H7 (cell line): Measurements from ENCODE around the gene TMC3. TPM values are rescaled to one million over a fixed set of nuclear protein-coding genes. Genes with fewer than 3 reads are reported as not detected.
"Not testable (repeated sequence)": the region's sequence is repeated elsewhere in the genome, so short reads cannot be mapped to it uniquely, and the experiment has no call there.

Source experiments
- DNase-seq: peaks from one replicate; pipeline ENCODE4 v3.0.0; 2012
- H3K27me3 ChIP-seq: 2 replicates; pipeline ENCODE4 v1.6.0; 2011; ENCODE audit warnings: mild to moderate bottlenecking, low read length; ENCODE audit not compliant: control insufficient read depth, insufficient read depth
- H3K36me3 ChIP-seq: replicated peaks from 2 replicates; pipeline ENCODE4 v1.5.1; 2011; ENCODE audit warnings: low read length; ENCODE audit not compliant: control insufficient read depth, insufficient read depth
- H3K4me3 ChIP-seq: 2 replicates; pipeline ENCODE4 v1.5.1; 2011; ENCODE audit warnings: low read depth, mild to moderate bottlenecking, control low read depth, low read length, moderate library complexity; ENCODE audit not compliant: insufficient read depth
- total RNA-seq: library from RNA; depleted of rRNA; stranded (reverse); fragments of >200 nt; shearing (Covaris generic); gene quantifications from 2 replicates; pipeline ENCODE4 v1.2.3, GENCODE V29; 2014

Gene TMC3
- total RNA-seq, 1 experiment from 2014 or later, result not detected

DNA sequence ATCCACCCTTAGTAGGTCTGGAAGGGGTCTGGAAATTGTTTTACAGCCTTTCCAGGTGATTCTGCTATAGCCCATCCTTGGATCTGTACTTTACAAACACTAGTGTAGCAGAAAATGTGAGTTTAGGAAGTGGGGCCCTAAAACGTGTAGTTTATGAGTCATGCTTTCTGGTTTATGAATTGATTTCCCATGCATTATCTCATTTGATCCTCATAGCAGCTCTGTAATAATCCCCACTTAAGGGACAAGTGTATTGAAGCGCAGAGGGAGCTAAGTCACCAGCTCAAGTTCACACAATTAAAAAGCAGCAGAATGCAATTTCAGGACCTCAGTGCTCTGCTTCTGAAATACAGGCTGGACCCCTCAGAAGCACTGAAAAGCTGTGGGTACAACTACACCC is 27.4 kb downstream of the TMC3 start:
- no peaks in the 10 kb centered on the region for H3K27me3 ChIP-seq
- no peak for DNase-seq

DNA sequence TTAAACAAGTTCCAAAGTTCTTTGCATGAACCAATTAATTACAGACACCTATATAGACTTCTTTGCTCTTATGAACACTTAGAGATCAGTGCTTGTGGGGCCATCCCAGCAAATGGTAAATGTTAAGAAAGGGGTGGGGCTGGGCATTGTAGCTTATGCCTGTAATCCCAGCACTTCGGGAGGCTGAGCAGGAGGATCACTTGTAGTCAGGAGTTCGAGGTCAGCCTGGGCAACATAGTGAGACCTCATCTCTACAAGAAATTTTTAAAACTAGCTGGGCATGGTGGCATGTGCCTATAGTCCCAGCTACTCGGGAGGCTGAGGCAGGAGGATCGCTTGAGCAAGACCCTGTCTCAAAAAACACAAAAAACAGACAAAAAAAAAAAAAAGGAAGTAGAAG is 30.6 kb downstream of the TMC3 start:
- no peak for DNase-seq
- Histone ChIP-seq H3K36me3 (no peaks in the 10 kb centered on the region), H3K4me3 (no peak overlapping the region), H3K27me3 (no peaks in the 10 kb centered on the region)

More for the DNA sequence above, 27.4 kb downstream of the TMC3 start:
- no peak overlapping the region for H3K4me3 ChIP-seq
- H3K36me3 ChIP-seq, result no peaks in the 10 kb centered on the region

DNA sequence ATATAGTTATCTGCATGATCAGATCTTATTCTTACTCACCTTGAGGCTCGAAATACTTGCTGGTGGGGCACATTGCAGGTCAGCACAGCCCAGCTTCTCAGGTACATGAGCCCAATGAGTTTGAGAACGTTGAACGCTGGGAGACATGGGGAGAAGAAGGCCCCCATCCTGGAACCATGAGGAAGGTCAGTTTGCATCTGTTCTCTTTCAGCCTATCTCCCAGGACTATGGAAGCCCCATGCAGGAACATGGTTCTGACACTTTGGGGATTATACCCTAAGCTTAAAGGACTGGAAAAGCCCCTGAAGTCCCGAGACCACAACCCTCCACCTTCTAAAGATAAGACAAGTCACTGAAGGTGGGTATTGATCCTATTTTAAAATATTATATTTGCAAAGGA is 32.7 kb downstream of the TMC3 start:
- no peaks in the 10 kb centered on the region for H3K36me3 ChIP-seq
- no peak for DNase-seq
- H3K4me3 ChIP-seq, result no peak overlapping the region
- no peaks in the 10 kb centered on the region for H3K27me3 ChIP-seq

DNA sequence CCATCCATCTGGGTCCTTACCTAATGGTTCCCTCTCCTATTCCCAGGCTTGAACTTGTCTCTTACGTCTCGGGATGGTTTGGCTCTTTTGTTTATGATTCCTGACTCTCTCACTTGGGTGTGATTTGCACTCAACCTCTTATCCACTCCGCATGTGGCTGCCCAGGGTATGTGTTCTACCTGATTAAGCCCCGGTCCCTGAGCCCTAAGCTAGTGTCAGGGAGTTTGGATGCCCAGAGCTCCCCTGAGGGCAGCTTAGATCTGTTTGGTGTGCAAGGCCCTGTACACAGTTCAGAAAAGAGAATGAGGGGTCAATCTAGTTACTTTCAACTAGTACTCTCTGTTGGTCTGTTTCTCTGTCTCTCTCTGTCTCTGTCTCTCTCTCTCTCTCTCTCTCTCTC is 34.2 kb downstream of the TMC3 start:
- DNase-seq, result no peak
- Histone ChIP-seq H3K27me3 (no peaks in the 10 kb centered on the region), H3K4me3 (no peak overlapping the region)

DNA sequence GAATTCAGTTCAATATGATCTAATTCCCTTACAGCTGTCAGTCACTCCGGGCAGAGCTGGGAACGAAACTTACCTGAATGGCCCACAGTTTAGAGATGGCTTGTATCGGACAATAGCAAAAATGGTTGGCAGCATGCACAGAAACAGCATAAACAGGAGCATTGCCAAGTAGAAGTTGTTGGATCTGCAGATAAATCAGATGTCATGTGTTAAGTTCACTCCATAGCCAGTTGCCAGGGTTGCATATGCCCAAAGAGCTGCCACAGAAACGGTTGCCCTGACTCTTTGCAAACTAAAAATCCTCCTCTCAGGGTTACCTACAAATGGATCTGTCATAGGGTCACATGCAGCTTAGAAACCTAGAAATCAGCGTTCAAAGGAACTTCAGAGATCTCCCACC is 34.7 kb downstream of the TMC3 start:
- Histone ChIP-seq H3K4me3 (no peak overlapping the region), H3K36me3 (no peaks in the 10 kb centered on the region), H3K27me3 (no peaks in the 10 kb centered on the region)
- DNase-seq, result no peak

More for the DNA sequence above, 34.2 kb downstream of the TMC3 start:
- H3K36me3 ChIP-seq, result no peaks in the 10 kb centered on the region

DNA sequence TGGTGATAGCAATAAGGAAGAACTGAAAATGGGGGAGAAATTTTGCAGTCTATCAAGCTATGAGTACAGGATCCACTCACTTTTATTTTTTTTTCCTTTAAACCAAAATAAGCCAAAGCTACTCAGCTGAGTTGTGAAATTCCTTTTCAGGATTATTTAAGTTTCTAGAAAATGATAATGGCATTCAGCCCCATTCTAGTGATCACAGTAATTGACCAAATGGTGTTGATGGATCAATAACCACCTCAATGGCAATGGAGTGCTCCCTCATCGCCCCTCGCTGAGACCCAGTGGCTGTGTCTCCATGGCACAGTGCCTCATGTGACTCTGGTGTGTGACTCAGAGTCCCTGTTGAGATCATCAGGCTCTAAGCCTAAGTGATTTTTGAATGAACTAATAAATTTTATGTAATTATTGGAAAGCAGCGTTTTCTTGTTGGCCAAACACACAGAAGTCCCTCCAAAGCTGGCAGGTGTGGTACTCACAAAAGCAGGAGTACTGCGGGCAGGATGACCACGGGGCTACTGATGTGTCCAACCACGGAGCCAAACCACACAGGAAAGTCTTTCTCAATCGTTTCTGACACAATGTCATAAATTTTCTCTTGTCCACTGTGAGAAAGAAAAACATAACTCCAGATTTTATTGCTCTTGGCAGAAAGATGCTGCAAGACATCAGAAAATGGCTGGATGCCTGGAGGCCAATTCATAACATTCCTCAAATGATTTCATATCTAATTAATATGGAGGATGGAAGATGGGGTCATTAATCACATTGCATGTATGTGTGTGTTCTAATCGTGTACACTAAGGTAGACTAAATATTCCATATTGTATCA is 35.6 kb downstream of the TMC3 start:
- Histone ChIP-seq H3K4me3 (no peak overlapping the region), H3K27me3 (no peaks in the 10 kb centered on the region), H3K36me3 (no peaks in the 10 kb centered on the region)
- DNase-seq, result no peak

DNA sequence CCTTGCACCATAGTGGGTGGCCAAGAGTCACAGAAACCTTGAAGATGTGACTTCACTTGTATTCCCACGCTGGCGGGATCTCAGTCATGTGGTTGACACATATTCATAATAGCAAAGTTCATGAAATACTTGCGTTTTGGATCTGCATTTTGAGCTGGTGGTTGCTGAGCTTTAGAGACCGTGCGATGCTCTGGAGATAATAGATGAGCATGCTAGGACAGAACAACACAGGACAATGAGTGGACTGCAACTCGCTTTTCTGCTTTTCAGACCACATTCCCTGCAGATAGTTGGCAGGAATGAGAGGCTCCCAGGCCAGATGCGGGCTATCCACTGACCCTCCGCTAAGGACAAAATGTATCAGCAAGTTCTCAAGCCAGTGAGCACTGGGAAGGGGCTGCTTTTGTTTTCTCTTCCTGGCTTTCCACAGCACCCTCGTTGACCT is 36.3 kb downstream of the TMC3 start:
- no peak for DNase-seq
- H3K27me3 ChIP-seq, result no peaks in the 10 kb centered on the region
- H3K4me3 ChIP-seq, result no peak overlapping the region
- H3K36me3 ChIP-seq, result no peaks in the 10 kb centered on the region

DNA sequence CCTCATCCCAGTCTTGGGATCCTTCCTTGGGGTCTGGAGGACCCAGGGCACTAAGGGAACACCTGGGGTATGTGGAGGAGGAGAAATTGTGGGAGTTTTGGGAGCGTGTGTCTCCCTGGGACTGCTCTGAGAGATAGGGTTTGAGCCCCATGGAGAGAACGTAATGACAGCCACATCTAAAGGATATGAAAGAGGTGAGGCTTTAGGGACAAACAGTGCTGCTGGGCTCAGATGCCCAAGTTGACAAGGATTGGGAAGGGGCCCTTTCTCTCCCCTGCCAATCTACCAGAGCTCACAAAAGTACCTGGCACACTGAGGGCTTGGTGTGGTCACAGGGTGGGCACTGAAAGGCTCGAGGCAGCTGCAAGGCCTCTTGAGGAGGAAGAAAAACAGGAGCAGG is 36.8 kb downstream of the TMC3 start:
- H3K4me3 ChIP-seq, result no peak overlapping the region
- no peaks in the 10 kb centered on the region for H3K36me3 ChIP-seq
- no peak for DNase-seq
- H3K27me3 ChIP-seq, result no peaks in the 10 kb centered on the region

DNA sequence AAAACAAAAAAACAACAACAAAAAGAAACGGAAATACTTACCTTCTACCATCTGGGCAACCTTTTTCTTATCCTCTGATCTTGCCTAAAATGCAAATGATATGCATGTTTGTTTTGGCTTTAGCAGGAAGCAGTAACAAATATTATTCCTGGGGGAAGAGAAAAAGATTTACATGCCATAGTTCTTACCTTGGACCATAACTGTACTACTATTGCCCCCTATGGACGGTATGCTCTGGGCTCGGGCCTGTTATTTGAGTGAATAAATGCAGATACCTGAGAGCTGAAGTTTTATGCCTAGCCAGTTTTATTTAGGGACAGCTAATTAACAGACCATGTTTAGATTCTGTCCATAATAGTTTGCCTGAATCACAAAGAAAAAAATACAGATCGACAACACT is 37.4 kb downstream of the TMC3 start:
- Histone ChIP-seq H3K36me3 (no peaks in the 10 kb centered on the region), H3K27me3 (no peaks in the 10 kb centered on the region), H3K4me3 (no peak overlapping the region)
- no peak for DNase-seq

DNA sequence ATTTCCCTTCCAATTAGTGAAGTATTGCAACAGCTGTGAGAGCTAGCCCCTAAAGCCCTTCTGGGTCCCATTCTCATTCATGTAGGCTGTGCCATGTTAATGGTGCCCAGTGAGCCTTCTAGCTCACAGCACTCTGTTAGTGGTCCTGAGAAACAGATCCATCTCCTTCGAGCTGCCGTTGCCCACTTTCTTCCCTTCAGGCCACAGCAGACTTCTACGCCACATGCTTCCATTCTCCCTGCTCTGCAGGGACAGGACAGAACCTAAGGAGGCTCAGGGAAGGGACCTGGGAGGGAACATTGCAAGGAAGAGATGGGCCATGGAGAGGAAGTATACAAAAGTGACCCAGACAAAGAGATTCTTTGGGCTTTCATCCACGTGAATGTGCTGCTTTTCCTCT is 38.4 kb downstream of the TMC3 start:
- DNase-seq, result no peak
- no peaks in the 10 kb centered on the region for H3K36me3 ChIP-seq
- no peak overlapping the region for H3K4me3 ChIP-seq
- H3K27me3 ChIP-seq, result no peaks in the 10 kb centered on the region

DNA sequence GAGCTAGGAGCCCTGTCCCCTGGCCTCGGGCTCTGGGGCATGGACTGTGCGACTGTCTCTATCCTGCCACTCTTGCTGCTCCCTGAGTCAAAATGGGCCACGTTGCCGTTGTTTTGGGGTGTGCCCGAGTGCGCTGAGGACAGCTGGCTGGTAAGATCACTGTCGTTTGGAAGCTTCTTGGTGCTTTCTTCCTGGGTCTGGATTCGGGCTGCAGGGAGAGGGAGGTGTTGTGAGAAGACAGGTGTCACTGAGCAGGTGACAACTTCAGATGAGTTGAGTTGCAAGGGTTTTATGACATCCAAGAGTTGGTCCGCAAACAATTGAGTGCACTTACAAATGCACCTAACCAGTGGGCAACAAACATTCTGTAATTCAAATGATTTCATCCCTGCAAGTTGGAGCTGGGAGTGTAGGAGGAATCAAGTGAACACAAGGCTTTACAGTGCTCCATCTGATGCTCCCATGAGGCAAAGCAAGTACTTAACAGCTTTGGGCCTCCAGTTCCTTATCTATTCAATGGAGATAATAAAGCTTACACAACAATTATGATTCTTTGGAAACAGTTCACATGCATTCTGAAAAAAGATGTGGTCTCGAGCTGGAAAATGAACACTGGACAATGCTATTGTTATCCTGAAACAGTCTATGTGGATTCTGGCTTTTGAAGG is 39.1 kb downstream of the TMC3 start:
- Histone ChIP-seq H3K4me3 (no peak overlapping the region), H3K36me3 (no peaks in the 10 kb centered on the region), H3K27me3 (no peaks in the 10 kb centered on the region)
- no peak for DNase-seq

DNA sequence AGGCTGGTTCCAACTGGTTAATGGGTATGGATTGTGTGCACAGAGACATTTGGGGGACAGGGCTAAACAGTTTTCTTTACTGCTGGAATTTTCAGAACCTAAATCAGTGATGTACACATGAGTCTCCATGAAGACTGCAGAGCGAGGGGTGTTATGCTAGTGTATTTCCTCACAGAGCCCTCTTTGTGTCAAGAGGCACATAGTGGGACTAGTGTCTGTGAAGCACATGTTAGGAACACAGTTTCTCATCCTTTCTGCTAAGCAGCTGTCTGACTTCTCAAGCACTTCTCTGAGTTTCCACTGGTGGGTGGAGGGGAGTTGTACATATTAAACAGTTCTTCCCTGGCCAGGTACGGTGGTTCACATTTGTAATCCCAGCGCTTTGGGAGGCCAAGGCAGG is 40.6 kb downstream of the TMC3 start:
- Histone ChIP-seq H3K36me3 (no peaks in the 10 kb centered on the region), H3K4me3 (no peak overlapping the region), H3K27me3 (no peaks in the 10 kb centered on the region)

DNA sequence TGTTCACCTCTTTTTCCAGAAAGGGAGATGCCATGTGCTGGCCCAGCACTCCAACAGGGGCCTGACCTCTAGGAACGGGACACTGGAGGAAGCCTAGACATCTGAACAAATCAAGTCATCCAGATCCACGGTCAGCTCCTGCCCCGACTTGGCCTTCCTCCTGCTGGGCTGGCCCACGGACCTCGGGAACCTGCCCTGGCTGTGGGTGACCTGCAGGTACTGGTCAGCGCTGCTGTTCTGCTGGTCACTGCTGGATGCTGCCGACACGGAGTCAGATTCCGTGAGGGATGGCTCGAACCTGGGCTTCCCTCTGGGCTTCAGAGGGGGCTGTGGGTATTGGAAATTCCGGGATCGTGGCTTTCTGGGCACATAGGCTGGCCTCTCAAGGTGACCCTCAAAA is 41.7 kb downstream of the TMC3 start:
- Histone ChIP-seq H3K4me3 (no peak overlapping the region), H3K36me3 (no peaks in the 10 kb centered on the region), H3K27me3 (no peaks in the 10 kb centered on the region)
- no peak for DNase-seq

More for the DNA sequence above, 40.6 kb downstream of the TMC3 start:
- no peak for DNase-seq

DNA sequence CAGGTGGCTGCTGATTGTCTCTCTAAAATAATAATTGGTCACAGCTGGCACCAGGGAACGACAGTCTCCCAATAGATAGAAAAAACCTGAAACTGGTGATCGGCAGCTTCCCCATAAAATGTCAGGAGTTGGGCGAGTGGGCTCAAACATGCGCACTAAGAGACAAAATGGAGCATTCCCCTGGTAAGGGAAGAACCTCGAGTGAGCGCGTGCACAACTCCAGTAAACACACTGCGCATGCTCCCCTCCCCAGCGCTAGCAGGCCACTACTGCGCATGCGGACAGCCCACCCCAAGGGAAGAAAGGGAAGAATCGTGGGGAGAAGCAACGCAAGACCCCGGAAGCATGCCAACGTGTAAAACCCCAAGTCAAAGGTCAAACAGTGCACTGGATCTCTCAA is 42.4 kb downstream of the TMC3 start:
- no peaks in the 10 kb centered on the region for H3K36me3 ChIP-seq
- no peak for DNase-seq
- H3K4me3 ChIP-seq, result no peak overlapping the region

DNA sequence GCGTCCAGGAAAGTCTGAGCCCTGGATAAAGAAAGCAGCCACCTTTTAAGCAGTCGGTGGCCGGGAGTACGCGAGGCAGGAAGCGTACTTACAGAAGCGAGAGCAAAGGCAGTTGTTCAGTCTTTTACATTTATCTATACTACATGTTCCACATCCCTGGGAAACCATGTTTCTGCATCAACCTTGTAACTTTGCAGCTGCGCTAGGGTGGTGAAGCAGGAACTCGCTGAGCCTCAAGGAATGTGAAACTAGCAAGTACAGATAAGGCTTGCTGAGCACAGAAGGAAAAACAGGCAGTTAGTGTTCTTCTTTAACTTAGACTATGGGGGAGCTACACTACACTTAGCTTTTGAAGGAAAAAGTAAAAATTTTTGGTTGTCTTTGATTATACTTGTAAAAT is 42.9 kb downstream of the TMC3 start:
- H3K27me3 ChIP-seq, H3K36me3 ChIP-seq, H3K4me3 ChIP-seq, DNase-seq: not testable (repeated sequence)

More for the DNA sequence above, 42.4 kb downstream of the TMC3 start:
- no peaks in the 10 kb centered on the region for H3K27me3 ChIP-seq
